Measurements from ENCODE around the gene TIMP4.

GRCh38 chr3:12142476-12142875 lies 16.2 kb downstream of the TIMP4 start:
- no peak for TF ChIP-seq CTCF (IDR thresholded peaks at IDR 0.05)
- TF ChIP-seq POLR2AphosphoS5 (IDR thresholded peaks at IDR 0.05), result no peak
- TF ChIP-seq POLR2A (IDR thresholded peaks at IDR 0.05), result no peak

All from transverse colon (tissue), 4 donors.